MCF 10A (cell line): Measurements from ENCODE around the gene TBATA. TPM values are rescaled to one million over a fixed set of nuclear protein-coding genes. Genes with fewer than 3 reads are reported as not detected.

Experiments
- BruUV-seq: library from RNA; stranded (reverse); fragments of 400-500 nt; replicated peaks from 2 replicates; lab custom pipeline; 2021; lab: Mats Ljungman, UMichigan
- CTCF ChIA-PET: fragments of 300-600 bp; sonication (Branson Sonifier 250); formaldehyde crosslinking; extraction: SDS; loops from one replicate; lab custom pipeline; 2021; ENCODE audit warnings: antibody characterized with exemption, inconsistent platforms; lab: Yijun Ruan, JAX
- POLR2A ChIA-PET: fragments of 300-600, 350-650 bp; sonication (Branson Sonifier 250); formaldehyde crosslinking; extraction: SDS; loops from one replicate; lab custom pipeline; 2020; ENCODE audit warnings: antibody characterized with exemption, inconsistent platforms; lab: Yijun Ruan, JAX
- DNase-seq: peaks from one replicate; pipeline ENCODE4 v3.0.0-alpha.2; 2018; ENCODE audit not compliant: unreplicated experiment
- H3K27ac Mint-ChIP-seq: one replicate; pipeline ENCODE4 v1.8.0; 2022; ENCODE audit warnings: mild to moderate bottlenecking, low read depth, mixed read lengths; ENCODE audit not compliant: unreplicated experiment
- H3K27me3 Mint-ChIP-seq: one replicate; pipeline ENCODE4 v1.8.0; 2022; ENCODE audit warnings: mixed read lengths; ENCODE audit not compliant: insufficient read depth, unreplicated experiment
- H3K36me3 Mint-ChIP-seq: one replicate; pipeline ENCODE4 v1.8.0; 2022; ENCODE audit warnings: mild to moderate bottlenecking, moderate library complexity, mixed read lengths; ENCODE audit not compliant: insufficient read depth, unreplicated experiment
- H3K4me1 Mint-ChIP-seq: one replicate; pipeline ENCODE4 v1.8.0; 2022; ENCODE audit warnings: mixed read lengths; ENCODE audit not compliant: insufficient read depth, unreplicated experiment
- H3K4me3 Mint-ChIP-seq: one replicate; pipeline ENCODE4 v1.8.0; 2022; ENCODE audit warnings: mild to moderate bottlenecking, moderate library complexity, mixed read lengths; ENCODE audit not compliant: unreplicated experiment
- H3K9me3 Mint-ChIP-seq: one replicate; pipeline ENCODE4 v1.8.0; 2022; ENCODE audit warnings: mixed read lengths; ENCODE audit not compliant: unreplicated experiment
- intact Hi-C: fragments of 100-400 bp; cut with micrococcal nuclease; formaldehyde crosslinking; loops from 2 replicates; pipeline ENCODE4 v1.14.1; 2022
- total RNA-seq: library from RNA; stranded (reverse); gene quantifications from 2 replicates; pipeline ENCODE4 v1.2.3, GENCODE V29; 2022
- TF ChIP-seq, protein P1 (sequence below): fragments of 200-600 bp; IDR thresholded peaks from one replicate; pipeline ENCODE4 v1.8.0; 2022; ENCODE audit warnings: antibody characterized with exemption, mild to moderate bottlenecking; ENCODE audit not compliant: unreplicated experiment

Gene TBATA
- total RNA-seq, 1 experiment from 2014 or later: not detected

DNA sequence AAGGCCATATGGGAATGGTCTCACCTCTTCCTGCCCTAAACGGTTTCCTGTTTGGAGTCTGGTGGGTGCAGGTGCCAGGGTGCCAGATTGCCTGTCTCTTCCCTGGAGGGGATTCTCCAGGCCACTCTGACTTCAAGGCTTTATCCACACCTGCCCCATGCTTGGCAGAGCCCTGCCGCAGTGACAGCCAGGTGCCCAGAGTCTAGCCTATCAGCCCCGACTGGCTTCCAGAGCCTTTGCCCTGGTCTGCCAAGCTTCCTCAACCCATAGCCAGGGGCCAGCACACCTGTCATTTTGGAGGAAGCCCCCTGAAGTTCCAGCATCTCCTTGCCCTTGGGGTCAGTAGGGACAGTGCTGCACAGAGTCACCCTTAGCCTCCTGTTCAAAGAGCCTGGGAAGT lies 21.6 kb downstream of the TBATA start:
- peaks cover 24% of the 10 kb centered on the region for H3K27me3 Mint-ChIP-seq
- H3K4me3 Mint-ChIP-seq: no peak overlapping the region
- intact Hi-C loops: no loop called here
- CTCF ChIA-PET: interaction anchor here (0.9 kb wide), 1 partner anchor 139 kb away, joined by 6 read pairs; no protein-coding TSS in a partner anchor
- no TSS peak for BruUV-seq
- peaks cover 10% of the 10 kb centered on the region for H3K4me1 Mint-ChIP-seq
- H3K9me3 Mint-ChIP-seq: peaks cover 8% of the 10 kb centered on the region
- no peak for DNase-seq
- POLR2A ChIA-PET: interaction anchor here (0.7 kb wide), 1 partner anchor 287 kb away, joined by 3 read pairs; no protein-coding TSS in a partner anchor
- H3K27ac Mint-ChIP-seq: no peak overlapping the region
- TF ChIP-seq, protein P1, sequence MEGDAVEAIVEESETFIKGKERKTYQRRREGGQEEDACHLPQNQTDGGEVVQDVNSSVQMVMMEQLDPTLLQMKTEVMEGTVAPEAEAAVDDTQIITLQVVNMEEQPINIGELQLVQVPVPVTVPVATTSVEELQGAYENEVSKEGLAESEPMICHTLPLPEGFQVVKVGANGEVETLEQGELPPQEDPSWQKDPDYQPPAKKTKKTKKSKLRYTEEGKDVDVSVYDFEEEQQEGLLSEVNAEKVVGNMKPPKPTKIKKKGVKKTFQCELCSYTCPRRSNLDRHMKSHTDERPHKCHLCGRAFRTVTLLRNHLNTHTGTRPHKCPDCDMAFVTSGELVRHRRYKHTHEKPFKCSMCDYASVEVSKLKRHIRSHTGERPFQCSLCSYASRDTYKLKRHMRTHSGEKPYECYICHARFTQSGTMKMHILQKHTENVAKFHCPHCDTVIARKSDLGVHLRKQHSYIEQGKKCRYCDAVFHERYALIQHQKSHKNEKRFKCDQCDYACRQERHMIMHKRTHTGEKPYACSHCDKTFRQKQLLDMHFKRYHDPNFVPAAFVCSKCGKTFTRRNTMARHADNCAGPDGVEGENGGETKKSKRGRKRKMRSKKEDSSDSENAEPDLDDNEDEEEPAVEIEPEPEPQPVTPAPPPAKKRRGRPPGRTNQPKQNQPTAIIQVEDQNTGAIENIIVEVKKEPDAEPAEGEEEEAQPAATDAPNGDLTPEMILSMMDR: no peak
- H3K36me3 Mint-ChIP-seq: no peaks in the 10 kb centered on the region

DNA sequence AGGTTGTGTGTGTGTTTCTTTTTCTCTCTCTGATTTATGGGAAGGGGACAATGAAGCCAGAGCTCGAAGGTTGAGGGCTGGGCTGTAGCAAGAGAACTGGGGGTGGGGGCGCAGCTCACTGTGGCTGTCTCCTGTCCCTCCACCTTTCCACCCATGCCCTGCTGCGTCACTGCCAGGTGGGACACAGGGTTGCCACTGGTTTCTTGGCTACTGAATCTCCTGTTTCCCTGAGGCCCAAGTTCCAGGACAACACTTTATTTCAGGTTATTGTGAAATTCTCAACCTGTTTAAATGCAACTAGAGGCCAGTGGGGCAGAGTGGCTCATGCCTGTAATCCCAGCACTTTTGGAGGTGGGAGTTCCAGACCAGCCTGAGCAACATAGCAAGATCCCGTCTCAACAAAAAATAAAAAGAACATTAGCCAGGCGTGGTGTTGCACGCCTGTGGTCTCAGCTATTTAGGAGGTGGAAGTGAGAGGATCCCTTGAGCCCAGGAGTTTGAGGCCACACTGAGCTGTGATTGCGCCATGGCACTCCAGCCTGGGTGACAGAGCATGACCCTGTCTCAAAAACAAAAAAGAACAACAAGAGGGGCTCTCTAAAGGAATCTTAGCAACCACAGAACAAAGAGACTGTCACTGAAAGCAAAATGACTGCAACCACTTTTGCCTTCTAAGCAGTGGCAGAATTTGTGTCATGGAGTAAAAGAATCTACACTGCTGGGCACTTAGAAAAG lies 22.6 kb downstream of the TBATA start:
- TF ChIP-seq, protein P1: no peak
- Mint-ChIP-seq H3K27me3 (peaks cover 15% of the 10 kb centered on the region), H3K36me3 (no peaks in the 10 kb centered on the region), H3K4me3 (no peak overlapping the region), H3K27ac (no peak overlapping the region), H3K4me1 (peaks cover 10% of the 10 kb centered on the region), H3K9me3 (peaks cover 8% of the 10 kb centered on the region)
- no peak for DNase-seq
- POLR2A ChIA-PET: no interaction called here
- intact Hi-C loops: no loop called here
- BruUV-seq: no TSS peak
- CTCF ChIA-PET: interaction anchor here (0.7 to 6.8 kb wide), 2 partner anchors 212 to 295 kb away, joined by 3 to 95 read pairs; no protein-coding TSS in a partner anchor

DNA sequence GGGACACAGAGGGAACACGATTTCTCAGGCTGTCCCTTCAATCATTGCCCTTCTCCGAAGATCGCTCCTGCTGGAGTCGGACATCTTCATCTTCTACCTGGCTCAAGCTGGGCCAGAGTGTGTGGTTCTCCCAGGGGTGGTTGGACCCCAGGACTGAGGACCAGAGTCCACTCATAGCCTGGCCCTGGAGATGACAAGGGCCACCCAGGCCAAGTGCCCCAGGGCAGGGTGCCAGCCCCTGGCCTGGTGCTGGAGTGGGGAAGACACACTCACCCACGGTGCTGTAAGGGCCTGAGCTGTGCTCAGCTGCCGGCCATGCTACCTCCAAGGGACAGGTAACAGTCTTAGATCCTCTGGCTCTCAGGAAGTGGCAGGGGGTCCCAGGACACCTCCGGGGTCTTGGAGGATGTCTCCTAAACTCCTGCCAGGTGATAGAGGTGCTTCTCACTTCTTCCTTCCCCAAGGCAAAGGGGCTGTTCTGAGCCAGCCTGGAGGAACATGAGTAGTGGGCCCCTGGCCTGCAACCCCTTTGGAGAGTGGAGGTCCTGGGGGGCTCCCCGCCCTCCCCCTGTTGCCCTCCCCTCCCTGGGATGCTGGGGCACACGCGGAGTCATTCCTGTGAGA lies 23.3 kb downstream of the TBATA start:
- Mint-ChIP-seq H3K27ac (no peak overlapping the region), H3K9me3 (peaks cover 8% of the 10 kb centered on the region), H3K27me3 (peaks cover 7% of the 10 kb centered on the region), H3K4me3 (no peak overlapping the region), H3K4me1 (peaks cover 10% of the 10 kb centered on the region), H3K36me3 (no peaks in the 10 kb centered on the region)
- POLR2A ChIA-PET: no interaction called here
- no TSS peak for BruUV-seq
- intact Hi-C loops: no loop called here
- no peak for DNase-seq
- CTCF ChIA-PET: interaction anchor here (0.6 to 6.8 kb wide), 2 partner anchors 111 to 211 kb away, joined by 4 to 95 read pairs; no protein-coding TSS in a partner anchor
- TF ChIP-seq, protein P1: no peak

DNA sequence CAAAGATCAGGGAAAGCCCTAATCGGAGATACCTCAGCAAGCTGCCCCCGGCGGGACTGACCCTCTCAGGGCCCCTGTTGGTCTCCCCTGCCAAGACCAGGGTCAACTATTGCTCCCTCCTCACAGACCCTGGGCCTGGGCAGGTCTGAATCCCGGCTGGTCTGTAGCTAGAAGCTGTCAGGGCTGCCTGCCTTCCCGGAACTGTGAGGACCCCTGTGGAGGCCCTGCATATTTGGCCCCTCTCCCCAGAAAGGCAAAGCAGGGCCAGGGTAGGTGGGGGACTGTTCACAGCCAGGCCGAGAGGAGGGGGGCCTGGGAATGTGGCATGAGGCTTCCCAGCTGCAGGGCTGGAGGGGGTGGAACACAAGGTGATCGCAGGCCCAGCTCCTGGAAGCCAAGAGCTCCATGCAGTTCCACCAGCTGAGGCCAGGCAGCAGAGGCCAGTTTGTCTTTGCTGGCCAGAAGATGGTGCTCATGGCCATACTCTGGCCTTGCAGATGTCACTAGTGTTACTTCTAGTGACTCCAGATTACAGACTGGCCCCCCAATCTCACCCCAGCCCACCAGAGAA lies 24.1 kb downstream of the TBATA start:
- H3K36me3 Mint-ChIP-seq: no peaks in the 10 kb centered on the region
- intact Hi-C loops: no loop called here
- TF ChIP-seq, protein P1: no peak
- ChIA-PET POLR2A (no interaction called here), CTCF (interaction anchor here (0.6 to 6.8 kb wide), 8 partner anchors 112 to 1245 kb away, joined by 3 to 95 read pairs (median 5); no protein-coding TSS in a partner anchor)
- no peak overlapping the region for H3K4me3 Mint-ChIP-seq
- H3K9me3 Mint-ChIP-seq: peaks cover 8% of the 10 kb centered on the region
- H3K27me3 Mint-ChIP-seq: no peaks in the 10 kb centered on the region
- BruUV-seq: no TSS peak
- H3K27ac Mint-ChIP-seq: no peak overlapping the region
- H3K4me1 Mint-ChIP-seq: peaks cover 10% of the 10 kb centered on the region
- peak; percentile 27 for DNase-seq
